GM12873 (cell line): ENCODE measurements around the gene KRT80.

ENCODE experiments used
- TF ChIP-seq, protein P1 (sequence below): IDR thresholded peaks from 2 replicates; pipeline ENCODE4 v1.5.1; 2012; ENCODE audit warnings: low read depth, mild to moderate bottlenecking, moderate library complexity, low read length, control low read depth; ENCODE audit not compliant: insufficient read depth; ENCODE audit errors: missing control alignments

KRT80 gene

DNA sequence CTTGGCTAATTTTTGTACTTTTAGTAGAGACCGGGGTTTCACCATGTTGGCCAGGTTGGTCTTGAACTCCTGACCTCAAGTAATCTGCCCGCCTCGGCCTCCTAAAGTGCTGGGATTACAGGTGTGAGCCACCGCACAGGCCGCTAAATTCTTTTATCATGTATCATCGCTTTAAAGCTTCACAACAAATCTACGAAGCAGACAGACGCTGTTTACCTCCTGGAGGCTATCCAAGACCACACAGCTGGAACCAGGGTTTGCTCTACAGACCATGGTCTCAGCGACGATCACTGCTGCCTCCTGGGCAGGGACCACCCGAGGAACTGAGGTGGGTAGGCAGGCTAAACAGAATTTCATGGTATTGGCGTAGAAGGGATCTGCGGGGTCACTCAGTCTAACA is 27.2 kb downstream of the KRT80 start:
- TF ChIP-seq, protein P1, sequence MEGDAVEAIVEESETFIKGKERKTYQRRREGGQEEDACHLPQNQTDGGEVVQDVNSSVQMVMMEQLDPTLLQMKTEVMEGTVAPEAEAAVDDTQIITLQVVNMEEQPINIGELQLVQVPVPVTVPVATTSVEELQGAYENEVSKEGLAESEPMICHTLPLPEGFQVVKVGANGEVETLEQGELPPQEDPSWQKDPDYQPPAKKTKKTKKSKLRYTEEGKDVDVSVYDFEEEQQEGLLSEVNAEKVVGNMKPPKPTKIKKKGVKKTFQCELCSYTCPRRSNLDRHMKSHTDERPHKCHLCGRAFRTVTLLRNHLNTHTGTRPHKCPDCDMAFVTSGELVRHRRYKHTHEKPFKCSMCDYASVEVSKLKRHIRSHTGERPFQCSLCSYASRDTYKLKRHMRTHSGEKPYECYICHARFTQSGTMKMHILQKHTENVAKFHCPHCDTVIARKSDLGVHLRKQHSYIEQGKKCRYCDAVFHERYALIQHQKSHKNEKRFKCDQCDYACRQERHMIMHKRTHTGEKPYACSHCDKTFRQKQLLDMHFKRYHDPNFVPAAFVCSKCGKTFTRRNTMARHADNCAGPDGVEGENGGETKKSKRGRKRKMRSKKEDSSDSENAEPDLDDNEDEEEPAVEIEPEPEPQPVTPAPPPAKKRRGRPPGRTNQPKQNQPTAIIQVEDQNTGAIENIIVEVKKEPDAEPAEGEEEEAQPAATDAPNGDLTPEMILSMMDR, result no peak

DNA sequence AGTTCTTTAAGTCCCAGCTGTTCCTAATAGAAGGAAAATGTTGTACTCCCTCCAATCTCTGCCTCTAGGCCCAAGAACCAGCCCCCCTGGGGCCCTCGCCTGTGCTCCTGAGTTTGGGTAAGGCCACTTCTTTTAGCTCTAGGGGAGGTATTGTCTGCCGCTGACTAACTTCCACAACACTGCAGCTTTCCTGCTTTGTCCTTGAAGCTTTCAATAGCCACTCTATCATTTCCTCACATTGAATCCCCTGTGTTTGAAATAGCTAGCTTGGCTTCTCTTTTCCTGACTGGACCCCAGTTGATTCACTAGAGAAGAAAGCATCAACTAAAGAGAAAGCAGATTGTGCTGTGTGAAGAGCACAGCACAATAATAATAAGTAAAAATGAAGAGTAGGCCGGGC is 28.8 kb downstream of the KRT80 start:
- TF ChIP-seq, protein P1, result no peak

DNA sequence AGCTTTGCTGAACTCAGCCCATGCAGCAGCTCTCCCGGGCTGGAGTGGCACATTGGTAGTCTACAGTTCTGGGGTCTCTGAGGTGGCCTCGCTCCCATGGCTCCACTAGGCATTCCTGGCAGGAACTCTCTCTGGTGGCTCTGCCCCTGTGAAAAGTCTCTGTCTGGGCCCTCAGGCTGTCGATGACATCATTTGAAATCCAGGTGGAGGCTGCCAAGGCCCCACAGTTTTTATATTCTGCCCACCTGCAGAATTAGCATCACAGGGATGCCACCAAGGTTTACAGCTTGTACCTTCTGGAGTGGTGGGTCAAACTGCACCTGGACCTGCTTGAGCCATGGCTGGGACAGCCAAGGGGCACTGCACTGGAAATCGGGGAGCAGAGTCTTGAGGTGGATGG is 31.6 kb downstream of the KRT80 start:
- TF ChIP-seq, protein P1, result no peak

DNA sequence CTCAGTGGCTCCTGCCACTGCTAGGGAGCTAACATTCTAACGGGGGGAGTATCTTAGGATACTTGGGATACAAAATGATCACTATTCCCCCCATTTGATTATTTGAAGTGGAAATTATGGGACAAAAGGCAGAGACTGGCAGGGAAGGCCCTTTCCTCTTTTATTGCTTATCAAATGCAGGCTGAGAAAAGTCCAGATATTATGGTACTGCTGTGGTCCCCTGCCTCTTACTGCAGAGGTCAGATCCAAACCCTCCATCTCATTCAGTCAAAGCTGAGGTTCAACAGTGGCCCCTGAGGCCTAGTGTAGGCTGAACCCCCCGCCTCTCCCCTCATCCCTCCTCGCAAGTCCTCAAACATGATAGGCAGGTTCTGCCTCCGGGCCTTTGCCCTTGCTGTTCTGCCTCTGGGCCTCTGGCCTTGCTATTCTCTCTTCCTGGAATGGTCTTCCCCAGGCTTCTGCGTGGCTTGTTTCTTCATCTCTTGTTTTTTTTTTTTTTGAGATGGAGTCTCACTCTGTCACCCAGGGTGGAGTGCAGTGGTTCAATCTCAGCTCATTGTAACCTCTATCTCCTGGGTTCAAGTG is 34.2 kb downstream of the KRT80 start:
- TF ChIP-seq, protein P1, result no peak

DNA sequence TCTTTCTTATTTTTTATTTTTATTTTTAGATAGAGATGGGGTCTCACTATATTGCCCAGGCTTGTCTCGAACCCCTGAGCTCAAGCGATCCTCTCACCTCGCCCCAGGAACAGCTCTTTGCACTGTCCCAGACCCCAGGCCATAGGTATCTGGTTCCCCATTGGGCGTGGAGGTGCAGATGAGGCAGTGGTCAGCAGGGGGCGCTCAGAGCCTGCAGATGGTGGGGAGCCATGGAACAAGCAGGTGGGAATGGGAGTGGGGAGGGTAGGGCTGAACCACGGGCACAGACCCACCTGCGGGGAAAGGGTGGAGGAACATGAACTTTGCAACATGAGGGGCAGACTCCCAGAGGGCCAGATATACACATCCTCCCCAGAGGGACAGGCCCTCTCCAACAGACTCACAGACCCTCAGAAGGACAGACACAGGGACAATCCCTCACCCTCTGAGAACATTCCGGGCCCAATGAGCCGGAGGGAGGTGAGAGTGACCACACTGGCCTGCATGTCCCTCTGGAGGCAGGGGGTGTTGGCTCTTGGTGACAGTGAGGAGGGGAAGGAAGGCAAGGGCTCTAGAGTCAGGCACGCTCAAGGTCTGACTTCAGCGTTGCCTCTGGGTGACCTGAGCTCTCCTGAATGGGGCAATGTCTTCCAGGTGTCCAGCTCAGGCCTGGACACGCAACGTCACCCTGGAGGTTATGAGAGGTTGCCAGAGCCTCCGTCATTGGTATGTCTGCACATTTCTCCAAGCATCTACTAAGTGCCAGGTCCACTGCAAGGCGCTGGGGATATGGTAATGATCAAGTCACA is 34.9 kb downstream of the KRT80 start:
- TF ChIP-seq, protein P1, result peak; percentile 95

DNA sequence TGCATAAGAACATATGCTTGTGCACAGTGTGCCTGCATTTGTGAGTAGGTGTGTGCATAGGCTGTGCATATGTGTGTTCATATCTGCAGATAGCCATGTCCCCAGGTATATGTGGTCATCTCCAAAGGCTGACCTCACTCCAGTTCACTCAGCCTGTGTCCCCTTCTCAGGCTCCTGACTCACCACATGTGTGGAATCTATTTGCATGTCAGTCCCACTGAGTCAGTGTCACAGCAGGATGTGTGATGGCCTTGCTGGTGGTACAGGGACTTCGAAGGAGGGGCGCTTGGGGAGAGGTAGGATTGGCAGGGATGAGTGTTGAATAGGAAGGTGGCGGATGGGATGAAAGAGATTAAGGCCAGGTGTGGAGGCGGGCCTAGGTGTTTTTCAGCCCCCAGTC is 35.5 kb downstream of the KRT80 start:
- TF ChIP-seq, protein P1, result no peak

DNA sequence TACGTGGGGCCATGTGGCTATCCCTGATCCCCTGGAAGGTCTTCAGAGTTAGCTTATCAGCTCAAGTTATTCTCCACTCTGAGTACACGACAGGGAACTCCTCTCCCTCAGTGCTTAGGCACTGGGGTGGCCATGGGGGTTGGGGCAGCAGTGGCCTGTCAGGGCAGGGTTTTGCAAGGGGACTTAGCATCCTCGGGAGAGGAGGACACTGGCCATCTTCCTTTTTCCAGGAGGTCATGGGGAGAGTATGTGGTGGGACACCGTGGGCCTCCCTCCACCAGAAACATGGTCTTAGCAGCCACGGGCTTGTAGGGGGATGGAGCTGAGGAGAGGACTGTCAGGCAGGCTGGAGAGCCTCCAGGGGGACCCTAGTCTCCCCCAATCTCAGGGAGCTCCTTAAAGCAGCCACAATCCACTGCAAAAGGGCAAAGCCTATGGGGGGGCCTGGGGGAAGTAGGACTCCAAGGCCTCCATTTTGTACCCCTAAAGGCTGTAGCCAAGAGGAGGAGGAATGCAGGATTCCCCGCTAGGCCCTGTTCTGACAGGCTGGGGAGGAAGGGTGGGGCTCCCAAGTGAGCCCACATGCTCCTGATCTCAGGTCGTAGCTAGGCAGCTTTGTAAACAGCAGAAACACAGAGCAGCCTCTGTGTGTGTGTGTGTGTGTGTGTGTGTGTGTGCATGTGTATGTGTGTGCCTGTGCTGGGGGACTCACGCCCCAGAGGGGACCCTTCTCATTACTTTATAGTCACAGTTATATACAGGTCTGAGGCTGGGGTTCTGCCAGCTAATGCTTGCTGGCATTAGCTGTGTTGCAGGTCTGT is 36.6 kb downstream of the KRT80 start:
- TF ChIP-seq, protein P1, result no peak
